HEK293T (cell line): Measurements from ENCODE around the gene FAM53B.

Experiments used
- CTCF ChIA-PET: fragments of 350-600 bp; formaldehyde crosslinking; extraction: SDS; loops from one replicate; lab custom pipeline; 2021; ENCODE audit warnings: antibody characterized with exemption, inconsistent platforms; lab: Yijun Ruan, JAX
- POLR2A ChIA-PET: fragments of 350-600 bp; formaldehyde crosslinking; extraction: SDS; loops from one replicate; lab custom pipeline; 2020; ENCODE audit warnings: antibody characterized with exemption, inconsistent platforms; lab: Yijun Ruan, JAX
- DNase-seq: peaks from one replicate; pipeline ENCODE4 v3.0.0; 2012; ENCODE audit warnings: mixed read lengths; ENCODE audit errors: extremely low spot score
- ARNT ChIP-seq: fragments of 450-650 bp; IDR thresholded peaks from 2 replicates; pipeline ENCODE4 v1.6.1; 2017; ENCODE audit warnings: mild to moderate bottlenecking
- BHLHE40 ChIP-seq: fragments of 450-650 bp; IDR thresholded peaks from 2 replicates; pipeline ENCODE4 v1.6.1; 2016; ENCODE audit warnings: mild to moderate bottlenecking, moderate library complexity, borderline replicate concordance
- CTBP1 ChIP-seq: fragments of 450-650 bp; IDR thresholded peaks from 2 replicates; pipeline ENCODE4 v1.6.1; 2016; ENCODE audit warnings: borderline replicate concordance
- ELF4 ChIP-seq: fragments of 450-650 bp; IDR thresholded peaks from 2 replicates; pipeline ENCODE4 v1.6.1; 2017; ENCODE audit warnings: antibody characterized with exemption
- FOXA1 ChIP-seq: fragments of 450-650 bp; IDR thresholded peaks from 2 replicates; pipeline ENCODE4 v1.6.1; 2016; ENCODE audit warnings: mild to moderate bottlenecking
- FOXK2 ChIP-seq: fragments of 450-650 bp; IDR thresholded peaks from 2 replicates; pipeline ENCODE4 v1.6.1; 2016; ENCODE audit warnings: mild to moderate bottlenecking
- FOXM1 ChIP-seq: fragments of 450-650 bp; IDR thresholded peaks from 2 replicates; pipeline ENCODE4 v1.6.1; 2017; ENCODE audit warnings: mild to moderate bottlenecking, borderline replicate concordance
- HDGF ChIP-seq: fragments of 450-650 bp; IDR thresholded peaks from 2 replicates; pipeline ENCODE4 v1.6.1; 2017; ENCODE audit warnings: antibody characterized with exemption, borderline replicate concordance
- L3MBTL2 ChIP-seq: fragments of 450-650 bp; conservative IDR thresholded peaks from 2 replicates; pipeline ENCODE4 v1.6.1; 2016; ENCODE audit warnings: mild to moderate bottlenecking
- LEF1 ChIP-seq: fragments of 450-650 bp; IDR thresholded peaks from 2 replicates; pipeline ENCODE4 v1.6.1; 2017; ENCODE audit warnings: mild to moderate bottlenecking, borderline replicate concordance
- NFRKB ChIP-seq: fragments of 450-650 bp; IDR thresholded peaks from 2 replicates; pipeline ENCODE4 v1.6.1; 2016; ENCODE audit warnings: mild to moderate bottlenecking, moderate library complexity
- PKNOX1 ChIP-seq: fragments of 450-650 bp; IDR thresholded peaks from 2 replicates; pipeline ENCODE4 v1.6.1; 2016
- SP1 ChIP-seq: fragments of 450-650 bp; IDR thresholded peaks from 2 replicates; pipeline ENCODE4 v1.6.1; 2017
- SUZ12 ChIP-seq: fragments of 450-650 bp; IDR thresholded peaks from 2 replicates; pipeline ENCODE4 v1.6.1; 2016; ENCODE audit warnings: mild to moderate bottlenecking
- TARDBP ChIP-seq: fragments of 450-650 bp; IDR thresholded peaks from 2 replicates; pipeline ENCODE4 v1.6.1; 2016
- ZNF384 ChIP-seq: fragments of 450-650 bp; IDR thresholded peaks from 2 replicates; pipeline ENCODE4 v1.6.1; 2016

Gene FAM53B

GRCh38 chr10:124679401-124679800 lies 64.8 kb downstream of the FAM53B start:
- ChIA-PET POLR2A (no interaction called here), CTCF (no interaction called here)
- no peak for DNase-seq
- no peak for TF ChIP-seq L3MBTL2
- no peak for TF ChIP-seq HDGF

- ChIA-PET CTCF (no interaction called here), POLR2A (no interaction called here)
- no peak for DNase-seq
- TF ChIP-seq L3MBTL2 = no peak
- no peak for TF ChIP-seq SP1
- TF ChIP-seq FOXK2 = no peak
- TF ChIP-seq CTBP1 = no peak
- TF ChIP-seq LEF1 = no peak
- TF ChIP-seq NFRKB = no peak
- TF ChIP-seq SUZ12 = no peak
- TF ChIP-seq ARNT = no peak
- TF ChIP-seq BHLHE40 = no peak
- TF ChIP-seq FOXA1 = no peak
- no peak for TF ChIP-seq HDGF
- TF ChIP-seq PKNOX1 = no peak
Observed at GRCh38 chr10:124678557-124679240, 65.5 kb downstream of the FAM53B start.

GRCh38 chr10:124677749-124678556 lies 66.2 kb downstream of the FAM53B start:
- TF ChIP-seq L3MBTL2 (no peak), HDGF (no peak), NFRKB (no peak), ARNT (no peak), TARDBP (no peak), FOXA1 (no peak), ZNF384 (no peak), SP1 (no peak), LEF1 (no peak), PKNOX1 (no peak), ELF4 (no peak), FOXM1 (no peak), BHLHE40 (no peak)
- ChIA-PET POLR2A (no interaction called here), CTCF (no interaction called here)
- no peak for DNase-seq

- TF ChIP-seq L3MBTL2 (no peak), HDGF (no peak), CTBP1 (no peak), ARNT (no peak), PKNOX1 (no peak), SP1 (no peak), NFRKB (no peak), ELF4 (no peak), FOXA1 (no peak), SUZ12 (no peak), FOXM1 (no peak), TARDBP (no peak), LEF1 (no peak), FOXK2 (no peak), ZNF384 (no peak), BHLHE40 (no peak)
- ChIA-PET POLR2A (no interaction called here), CTCF (interaction anchor here (1.1 kb wide), 1 partner anchor 69 kb away, joined by 3 read pairs; no protein-coding TSS in a partner anchor)
- DNase-seq = no peak
Observed at GRCh38 chr10:124677293-124677699, 66.9 kb downstream of the FAM53B start.

- ChIA-PET POLR2A (no interaction called here), CTCF (interaction anchor here (1.1 kb wide), 2 partner anchors 65 to 70 kb away, joined by 3 to 4 read pairs; no protein-coding TSS in a partner anchor)
- no peak for DNase-seq
- TF ChIP-seq SUZ12 = no peak
- no peak for TF ChIP-seq NFRKB
- no peak for TF ChIP-seq L3MBTL2
- TF ChIP-seq PKNOX1 = no peak
- no peak for TF ChIP-seq FOXM1
- TF ChIP-seq TARDBP = no peak
- no peak for TF ChIP-seq BHLHE40
- TF ChIP-seq ZNF384 = no peak
- no peak for TF ChIP-seq ARNT
- TF ChIP-seq SP1 = no peak
- no peak for TF ChIP-seq ELF4
- no peak for TF ChIP-seq HDGF
- no peak for TF ChIP-seq FOXK2
- no peak for TF ChIP-seq FOXA1
- no peak for TF ChIP-seq LEF1
- no peak for TF ChIP-seq CTBP1
Observed at GRCh38 chr10:124676416-124677062, 67.6 kb downstream of the FAM53B start.
